Kidney (tissue), 14 donors: Measurements from ENCODE around the gene TJAP1. TPM values are rescaled to one million over a fixed set of nuclear protein-coding genes. Genes with fewer than 3 reads are reported as not detected.

Experiments
- DNase-seq, 5 donors: peaks; one replicate each; pipeline ENCODE4 v3.0.0-alpha.2; 2013 to 2020
- FAIRE-seq: peaks from 2 replicates; lab custom pipeline; 2012; peaks lifted over from hg19 to GRCh38; lab: Jason Lieb, UNC
- H3K27ac ChIP-seq, 2 donors: one replicate each; pipeline ENCODE4 v1.7.0; 2013; ENCODE audit warnings: low read depth in 2 of 2, low read length in 2 of 2, inconsistent platforms in 1 of 2
- H3K27me3 ChIP-seq: one replicate; pipeline ENCODE4 v1.7.1; 2013; ENCODE audit warnings: low read length, inconsistent platforms; ENCODE audit not compliant: control insufficient read depth, insufficient read depth
- H3K36me3 ChIP-seq, 3 donors: one replicate each; pipeline versions ENCODE4 v1.7.0 to v1.7.1; 2013; ENCODE audit warnings: low read length in 3 of 3, control low read depth in 1 of 3, inconsistent platforms in 1 of 3; ENCODE audit not compliant: insufficient read depth in 3 of 3, control insufficient read depth in 2 of 3
- H3K4me1 ChIP-seq, 3 donors: one replicate each; pipeline versions ENCODE4 v1.7.0 to v1.7.1; 2013; ENCODE audit warnings: low read length in 3 of 3, inconsistent platforms in 1 of 3, low read depth in 1 of 3; ENCODE audit not compliant: control insufficient read depth in 2 of 3, insufficient read depth in 2 of 3
- H3K4me3 ChIP-seq, 3 donors: one replicate each; pipeline versions ENCODE4 v1.7.0 to v1.8.1; 2013; ENCODE audit warnings: low read length in 3 of 3, control low read depth in 1 of 3, inconsistent platforms in 1 of 3
- H3K9ac ChIP-seq, 3 donors: one replicate each; pipeline versions ENCODE4 v1.7.0 to v1.7.1; 2013; ENCODE audit warnings: low read length in 3 of 3, control low read depth in 1 of 3, inconsistent platforms in 1 of 3
- H3K9me3 ChIP-seq, 3 donors: one replicate each; pipeline versions ENCODE4 v1.7.0 to v1.7.1; 2013; ENCODE audit warnings: low read length in 3 of 3, control low read depth in 1 of 3, inconsistent platforms in 1 of 3; ENCODE audit not compliant: control insufficient read depth in 2 of 3, insufficient read depth in 1 of 3
- CTCF ChIP-seq: IDR thresholded peaks from 3 replicates; pipeline ENCODE4 v1.5.1; 2012; ENCODE audit warnings: mild to moderate bottlenecking, moderate library complexity, borderline replicate concordance; ENCODE audit not compliant: insufficient read depth; ENCODE audit errors: extremely low read depth
- intact Hi-C: fragments of 100-400 bp; cut with DNase I; formaldehyde crosslinking; loops from one replicate; pipeline ENCODE4 v1.11.1; 2022
- polyA plus RNA-seq: library from polyadenylated mRNA; stranded (reverse); fragments of 350-450 nt; fragmentation: Illumina TruSeq; extraction: RNeasy Lipid Tissue Mini Kit (QIAGEN cat#74804); gene quantifications from one replicate; pipeline ENCODE4 v1.2.3, GENCODE V29; 2014; ENCODE audit warnings: low read depth, low replicate concordance; ENCODE audit not compliant: insufficient read depth
- total RNA-seq: library from RNA; stranded (reverse); fragmentation: NEBNext Ultra II Directional; extraction: Animal tissue kit (Norgen Biotek cat#: 25700); gene quantifications from one replicate; pipeline ENCODE4 v1.2.1, GENCODE V29; 2021
- donor health status: control.
- donor health status: control.
- donor health status: control.
- donor health status: control.
- donor health status: control.
- donor health status: DM: yes; HTN: yes; CAD: no.
- donor health status: Normal renal cell carcinoma (clear cell type).

TJAP1 gene
- total and polyA plus RNA-seq, 2 donors from 2014 or later, result 13.6 to 38.5 TPM

GRCh38 chr6:43492673-43493072, 15.3 kb downstream of the TJAP1 start:
- no peak for TF ChIP-seq CTCF
- no peak overlapping the region for H3K4me3 ChIP-seq
- FAIRE-seq (no peak), DNase-seq (no peak)
- H3K9ac ChIP-seq, result no peak overlapping the region
- no peaks in the 10 kb centered on the region for H3K27me3 ChIP-seq
- H3K36me3 ChIP-seq, result peaks cover 0 to 4% (median 0%) of the 10 kb centered on the region in 3 donors
- H3K4me1 ChIP-seq, result peaks cover 0 to 23% (median 12%) of the 10 kb centered on the region in 3 donors
- H3K9me3 ChIP-seq, result no peaks in the 10 kb centered on the region
- intact Hi-C loops, result no loop called here
- no peak overlapping the region for H3K27ac ChIP-seq

- DNase-seq (no peak), FAIRE-seq (no peak)
- Histone ChIP-seq H3K4me1 (peaks cover 0 to 23% (median 12%) of the 10 kb centered on the region in 3 donors), H3K27ac (no peak overlapping the region), H3K4me3 (no peak overlapping the region), H3K9me3 (no peaks in the 10 kb centered on the region), H3K27me3 (no peaks in the 10 kb centered on the region), H3K9ac (no peak overlapping the region), H3K36me3 (peaks cover 0 to 7% (median 0%) of the 10 kb centered on the region in 3 donors)
- intact Hi-C loops, result no loop called here
- TF ChIP-seq CTCF, result no peak
Observed at GRCh38 chr6:43493230-43493629, 15.9 kb downstream of the TJAP1 start.

GRCh38 chr6:43493833-43494232, 16.5 kb downstream of the TJAP1 start:
- no peaks in the 10 kb centered on the region for H3K9me3 ChIP-seq
- H3K4me1 ChIP-seq, result peaks cover 0 to 23% (median 12%) of the 10 kb centered on the region in 3 donors
- DNase-seq, result no peak
- peaks cover 0 to 12% (median 3%) of the 10 kb centered on the region in 3 donors for H3K36me3 ChIP-seq
- H3K4me3 ChIP-seq, result no peak overlapping the region
- FAIRE-seq, result no peak
- H3K27ac ChIP-seq, result no peak overlapping the region
- TF ChIP-seq CTCF, result no peak
- no peak overlapping the region for H3K9ac ChIP-seq
- no peaks in the 10 kb centered on the region for H3K27me3 ChIP-seq
- intact Hi-C loops, result no loop called here

- Histone ChIP-seq H3K36me3 (peaks cover 0 to 17% (median 8%) of the 10 kb centered on the region in 3 donors), H3K27me3 (no peaks in the 10 kb centered on the region), H3K27ac (no peak overlapping the region), H3K4me3 (no peak overlapping the region), H3K4me1 (peaks cover 0 to 23% (median 14%) of the 10 kb centered on the region in 3 donors), H3K9ac (no peak overlapping the region), H3K9me3 (no peaks in the 10 kb centered on the region)
- no peak for FAIRE-seq
- no peak for DNase-seq
- intact Hi-C loops, result no loop called here
- no peak for TF ChIP-seq CTCF
Observed at GRCh38 chr6:43494321-43494720, 17.0 kb downstream of the TJAP1 start.
